ENCODE results near the gene IL1R2.

- TF ChIP-seq CTCF (optimal IDR thresholded peaks at IDR 0.05 in 1 of 3, IDR thresholded peaks at IDR 0.05 in 1 of 3, conservative IDR thresholded peaks at IDR 0.05 in 1 of 3; ENCODE audit: extremely low read depth in 1 of 3, insufficient read depth in 2 of 3, low read length in 3 of 3) = no peak
- TF ChIP-seq EZH2 (IDR thresholded peaks at IDR 0.05; ENCODE audit: low read length) = no peak
These were observed 9.3 kb downstream of the IL1R2 start for GRCh38 chr2:102000813-102001766.

Data from keratinocyte (primary cell).